HCT116 (cell line): ENCODE data around the gene PRICKLE1. TPM values are rescaled to one million over a fixed set of nuclear protein-coding genes. Genes with fewer than 3 reads are reported as not detected.

Source experiments
- ATAC-seq: fragments of 200-7000 bp; cut with Tn5 transposase; 2 replicates; pipeline ENCODE4 v1.9.1; 2020; ENCODE audit warnings: mild to moderate bottlenecking, moderate library complexity
- BruUV-seq: library from RNA; stranded (reverse); fragments of 400-500 nt; replicated peaks from 2 replicates; lab custom pipeline; 2021; lab: Mats Ljungman, UMichigan
- CTCF ChIA-PET: fragments of 300-600 bp; sonication (Branson Sonifier 250); formaldehyde crosslinking; loops from one replicate; lab custom pipeline; 2021; ENCODE audit warnings: antibody characterized with exemption; lab: Charles Lee
- POLR2A ChIA-PET: fragments of 300-600, 350-600 bp; sonication (Branson Sonifier 250); formaldehyde crosslinking; loops from one replicate; lab custom pipeline; 2021; ENCODE audit warnings: antibody characterized with exemption; lab: Charles Lee
- RAD21 ChIA-PET, 2 experiments: fragments of 300-600 bp; sonication (Branson Sonifier 250); formaldehyde crosslinking; loops; one replicate each; lab custom pipeline; 2023; ENCODE audit warnings: low total read pairs in 2 of 2; ENCODE audit not compliant: uncharacterized antibody in 2 of 2, unreplicated experiment in 2 of 2, low non-redundant PET in 1 of 2; lab: Charles Lee
- DNase-seq: peaks from one replicate; pipeline ENCODE4 v3.0.0-alpha.2; 2010; ENCODE audit warnings: low read depth, low spot score
- H2AFZ ChIP-seq: fragments of 200-600 bp; shearing (Covaris generic), sonication (generic); 2 replicates; pipeline ENCODE4 v1.6.1; 2017; ENCODE audit warnings: low read depth, mixed run types, mixed read lengths, antibody characterized with exemption, low read length; ENCODE audit not compliant: poor library complexity, severe bottlenecking
- H3K27ac ChIP-seq: 2 replicates; pipeline ENCODE4 v1.5.1; 2012; ENCODE audit warnings: low read depth, low read length
- H3K27me3 ChIP-seq: fragments of 200-600 bp; sonication (generic); 2 replicates; pipeline ENCODE4 v1.6.1; 2016; ENCODE audit warnings: mixed run types, low read length, mixed read lengths; ENCODE audit not compliant: insufficient read depth
- H3K36me3 ChIP-seq, 2 experiments: fragments of 200-500 bp in 1 of 2; fragments of 200-600 bp in 1 of 2; sonication (Bioruptor generic) in 1 of 2; sonication (generic) in 1 of 2; 2 replicates each; pipeline versions ENCODE4 v1.5.1 to v1.6.1; 2014 to 2016; ENCODE audit warnings: low read length in 2 of 2, inconsistent platforms in 1 of 2, mixed read lengths in 1 of 2, mixed run types in 1 of 2; ENCODE audit not compliant: insufficient read depth in 2 of 2, control insufficient read depth in 1 of 2
- H3K4me1 ChIP-seq, 2 experiments: fragments of 200-600 bp in 1 of 2; sonication (generic) in 1 of 2; 2 replicates each; pipeline versions ENCODE4 v1.5.1 to v1.6.1; 2012 to 2017; ENCODE audit warnings: low read length in 2 of 2, inconsistent platforms in 1 of 2, mild to moderate bottlenecking in 1 of 2, mixed read lengths in 1 of 2, mixed run types in 1 of 2, moderate library complexity in 1 of 2; ENCODE audit not compliant: insufficient read depth in 2 of 2, control insufficient read depth in 1 of 2
- H3K4me2 ChIP-seq: fragments of 200-600 bp; sonication (generic); 2 replicates; pipeline ENCODE4 v1.6.1; 2017; ENCODE audit warnings: mixed run types, low read length, mixed read lengths
- H3K4me3 ChIP-seq, 2 experiments: fragments of 200-600 bp in 1 of 2; sonication (generic) in 1 of 2; replicated peaks in 1 of 2; 2 replicates each; pipeline ENCODE4 v1.5.1; 2011 to 2016; ENCODE audit warnings: low read length in 2 of 2, control low read depth in 1 of 2, low read depth in 1 of 2, mild to moderate bottlenecking in 1 of 2, mixed read lengths in 1 of 2, mixed run types in 1 of 2
- H3K79me2 ChIP-seq: fragments of 200-600 bp; sonication (generic); 2 replicates; pipeline ENCODE4 v1.6.1; 2017; ENCODE audit warnings: mild to moderate bottlenecking, mixed run types, low read length, moderate library complexity, mixed read lengths; ENCODE audit not compliant: insufficient read depth
- H3K9ac ChIP-seq: fragments of 200-600 bp; sonication (generic); 2 replicates; pipeline ENCODE4 v1.6.1; 2016; ENCODE audit warnings: low read length, mixed read lengths
- H3K9me2 ChIP-seq: fragments of 200-600 bp; sonication (generic), shearing (Covaris generic); 2 replicates; pipeline ENCODE4 v1.6.1; 2017; ENCODE audit warnings: mixed run types, mild to moderate bottlenecking, moderate library complexity; ENCODE audit not compliant: insufficient read depth
- H3K9me3 ChIP-seq, 2 experiments: fragments of 200-500 bp in 1 of 2; fragments of 200-600 bp in 1 of 2; sonication (Bioruptor generic) in 1 of 2; sonication (generic) in 1 of 2; 2 replicates each; pipeline ENCODE4 v1.6.1; 2014 to 2017; ENCODE audit warnings: low read length in 2 of 2, mixed read lengths in 2 of 2, inconsistent platforms in 1 of 2, low read depth in 1 of 2, mild to moderate bottlenecking in 1 of 2, mixed run types in 1 of 2, moderate library complexity in 1 of 2; ENCODE audit not compliant: control insufficient read depth in 1 of 2, insufficient read depth in 1 of 2
- H4K20me1 ChIP-seq: fragments of 200-600 bp; sonication (generic), shearing (Covaris generic); 2 replicates; pipeline ENCODE4 v1.6.1; 2017; ENCODE audit warnings: mixed run types, mild to moderate bottlenecking, moderate library complexity; ENCODE audit not compliant: insufficient read depth
- CEBPB ChIP-seq: IDR thresholded peaks from 2 replicates; pipeline ENCODE4 v1.6.1; 2012; ENCODE audit warnings: low read depth
- EGR1 ChIP-seq: IDR thresholded peaks from 2 replicates; pipeline ENCODE4 v1.6.1; 2012; ENCODE audit warnings: low read depth
- ELF1 ChIP-seq: IDR thresholded peaks from 2 replicates; pipeline ENCODE4 v1.6.1; 2012; ENCODE audit warnings: low read depth, borderline replicate concordance
- EZH2 ChIP-seq: fragments of 200-600 bp; sonication (generic); IDR thresholded peaks from 2 replicates; pipeline ENCODE4 v1.6.1; 2017; ENCODE audit warnings: antibody characterized with exemption, mixed run types
- EZH2phosphoT487 ChIP-seq: fragments of 200-600 bp; IDR thresholded peaks from 2 replicates; pipeline ENCODE4 v1.6.1; 2018; ENCODE audit warnings: antibody characterized with exemption, borderline replicate concordance
- FOSL1 ChIP-seq: IDR thresholded peaks from 2 replicates; pipeline ENCODE4 v1.6.1; 2012; ENCODE audit warnings: low read depth
- JUND ChIP-seq: IDR thresholded peaks from 2 replicates; pipeline ENCODE4 v1.6.1; 2012
- POLR2A ChIP-seq: IDR thresholded peaks from 2 replicates; pipeline ENCODE4 v1.7.0; 2011; ENCODE audit warnings: borderline replicate concordance; ENCODE audit not compliant: insufficient read depth, insufficient read length; ENCODE audit errors: extremely low read depth
- RAD21 ChIP-seq: IDR thresholded peaks from 2 replicates; pipeline ENCODE4 v1.6.1; 2012; ENCODE audit warnings: low read depth, mild to moderate bottlenecking
- SIN3A ChIP-seq: IDR thresholded peaks from 2 replicates; pipeline ENCODE4 v1.6.1; 2012; ENCODE audit warnings: low read depth
- TCF7L2 ChIP-seq: IDR thresholded peaks from 2 replicates; pipeline ENCODE4 v1.7.0; 2011; ENCODE audit warnings: borderline replicate concordance, inconsistent platforms; ENCODE audit not compliant: insufficient read depth, insufficient read length; ENCODE audit errors: extremely low read depth
- YY1 ChIP-seq: IDR thresholded peaks from 2 replicates; pipeline ENCODE4 v1.6.1; 2011; ENCODE audit warnings: low read length, low read depth, moderate library complexity, mild to moderate bottlenecking; ENCODE audit not compliant: insufficient replicate concordance; ENCODE audit errors: extremely low read depth
- ZFX ChIP-seq: fragments of 450-650 bp; IDR thresholded peaks from 2 replicates; pipeline ENCODE4 v1.6.1; 2017
- ZNF274 ChIP-seq: fragments of 200-500 bp; sonication (Bioruptor generic); IDR thresholded peaks from 2 replicates; pipeline ENCODE4 v1.6.1; 2014; ENCODE audit warnings: mild to moderate bottlenecking, low read depth, low read length, inconsistent platforms
- intact Hi-C: fragments of 100-400 bp; cut with micrococcal nuclease; formaldehyde crosslinking; loops from 2 replicates; pipeline ENCODE4 v1.10.0; 2022
- total RNA-seq: library from RNA; stranded (reverse); gene quantifications from one replicate; pipeline ENCODE4 v1.2.1, GENCODE V29; 2021; ENCODE audit not compliant: unreplicated experiment
- TF ChIP-seq, protein P1 (sequence below), 3 experiments: fragments of 200-600 bp in 1 of 3; sonication (generic) in 1 of 3; IDR thresholded peaks in 2 of 3; conservative IDR thresholded peaks in 1 of 3; 2 replicates each; pipeline ENCODE4 v1.5.1; 2012 to 2017; ENCODE audit warnings: low read depth in 2 of 3, low read length in 2 of 3, antibody characterized with exemption in 1 of 3, borderline replicate concordance in 1 of 3, control low read depth in 1 of 3, mild to moderate bottlenecking in 1 of 3, mixed read lengths in 1 of 3, mixed run types in 1 of 3, moderate library complexity in 1 of 3; ENCODE audit not compliant: insufficient read depth in 1 of 3
- TF ChIP-seq, protein P2 (sequence below): IDR thresholded peaks from 2 replicates; pipeline ENCODE4 v1.6.1; 2012
- TF ChIP-seq, protein P3 (sequence below): IDR thresholded peaks from 2 replicates; pipeline ENCODE4 v1.6.1; 2012; ENCODE audit warnings: low read depth

PRICKLE1 gene
- total RNA-seq, 1 experiment from 2014 or later, result 1.3 TPM

DNA sequence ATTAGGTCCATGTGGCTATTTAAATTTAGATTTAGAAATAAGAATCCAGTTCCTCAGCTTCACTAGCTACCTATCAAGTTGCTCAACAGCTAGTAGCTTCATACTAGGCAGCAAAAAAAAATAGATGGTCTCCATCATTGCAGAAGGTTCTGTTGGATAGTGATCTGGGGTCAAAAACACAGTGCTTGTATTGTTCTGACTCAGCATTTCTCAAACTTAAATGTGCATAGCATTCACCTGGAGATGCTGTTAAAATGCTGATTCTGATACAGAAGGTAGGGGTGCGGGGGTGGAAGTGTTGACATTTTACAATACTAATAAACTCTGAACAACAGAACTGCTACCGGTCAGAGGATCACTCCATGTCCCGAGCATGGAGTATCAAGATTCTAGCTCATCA lies 51.3 kb downstream of the PRICKLE1 start:
- Histone ChIP-seq H3K4me1 (no peaks in the 10 kb centered on the region), H3K79me2 (no peaks in the 10 kb centered on the region), H4K20me1 (no peaks in the 10 kb centered on the region), H3K4me2 (no peak overlapping the region), H3K27me3 (no peaks in the 10 kb centered on the region), H3K4me3 (no peak overlapping the region), H3K9ac (no peak overlapping the region), H3K36me3 (no peaks in the 10 kb centered on the region), H3K27ac (no peak overlapping the region), H2AFZ (no peak overlapping the region), H3K9me2 (no peaks in the 10 kb centered on the region), H3K9me3 (no peaks in the 10 kb centered on the region)
- TF ChIP-seq, protein P1, sequence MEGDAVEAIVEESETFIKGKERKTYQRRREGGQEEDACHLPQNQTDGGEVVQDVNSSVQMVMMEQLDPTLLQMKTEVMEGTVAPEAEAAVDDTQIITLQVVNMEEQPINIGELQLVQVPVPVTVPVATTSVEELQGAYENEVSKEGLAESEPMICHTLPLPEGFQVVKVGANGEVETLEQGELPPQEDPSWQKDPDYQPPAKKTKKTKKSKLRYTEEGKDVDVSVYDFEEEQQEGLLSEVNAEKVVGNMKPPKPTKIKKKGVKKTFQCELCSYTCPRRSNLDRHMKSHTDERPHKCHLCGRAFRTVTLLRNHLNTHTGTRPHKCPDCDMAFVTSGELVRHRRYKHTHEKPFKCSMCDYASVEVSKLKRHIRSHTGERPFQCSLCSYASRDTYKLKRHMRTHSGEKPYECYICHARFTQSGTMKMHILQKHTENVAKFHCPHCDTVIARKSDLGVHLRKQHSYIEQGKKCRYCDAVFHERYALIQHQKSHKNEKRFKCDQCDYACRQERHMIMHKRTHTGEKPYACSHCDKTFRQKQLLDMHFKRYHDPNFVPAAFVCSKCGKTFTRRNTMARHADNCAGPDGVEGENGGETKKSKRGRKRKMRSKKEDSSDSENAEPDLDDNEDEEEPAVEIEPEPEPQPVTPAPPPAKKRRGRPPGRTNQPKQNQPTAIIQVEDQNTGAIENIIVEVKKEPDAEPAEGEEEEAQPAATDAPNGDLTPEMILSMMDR (IDR thresholded peaks at IDR 0.05 in 2 of 3, conservative IDR thresholded peaks at IDR 0.05 in 1 of 3; ENCODE audit: borderline replicate concordance in 1 of 3, insufficient read depth in 1 of 3, low read depth in 2 of 3, low read length in 2 of 3), result no peak
- TF ChIP-seq SIN3A (no peak), TCF7L2 (no peak)
- no peak for ATAC-seq
- intact Hi-C loops, result no loop called here
- POLR2A ChIA-PET, result no interaction called here
- no TSS peak for BruUV-seq
- no peak for DNase-seq
- RAD21 ChIA-PET, result no interaction called here
- CTCF ChIA-PET, result no interaction called here

DNA sequence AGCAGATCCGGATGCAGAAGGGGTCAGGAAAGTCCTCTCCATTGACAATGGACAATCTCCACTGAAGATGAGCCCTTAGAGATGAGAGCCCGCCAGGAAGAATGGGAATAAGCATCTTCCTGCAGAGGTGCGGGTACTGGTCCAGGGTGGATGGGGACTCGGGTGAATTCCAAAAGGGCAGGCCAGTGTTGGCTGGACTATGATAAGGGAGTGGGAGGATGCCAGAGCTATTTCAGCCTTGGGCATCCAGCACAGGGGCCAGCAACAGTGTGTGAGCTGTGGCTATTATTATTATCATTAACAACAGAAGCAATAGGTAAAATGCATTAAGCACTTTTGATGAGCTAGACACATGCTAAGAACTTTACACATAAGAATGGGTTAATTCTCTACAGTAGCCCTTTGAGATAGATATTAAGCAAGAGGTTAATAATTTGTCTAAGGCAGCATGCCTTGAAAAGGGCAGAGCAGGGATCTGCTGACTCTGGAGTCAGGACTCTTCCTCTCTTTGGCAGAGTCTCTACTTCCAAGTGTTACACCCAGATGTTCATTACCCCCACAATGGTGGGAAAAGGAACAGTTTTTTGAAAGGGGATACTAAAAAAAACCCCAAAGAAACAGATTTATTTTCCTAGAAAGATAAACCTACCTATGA lies 55.2 kb downstream of the PRICKLE1 start:
- POLR2A ChIA-PET, result no interaction called here
- TF ChIP-seq FOSL1 (no peak), CEBPB (no peak), ZNF274 (no peak), EZH2 (no peak), ZFX (no peak), JUND (no peak), RAD21 (no peak), EGR1 (no peak), POLR2A (no peak), EZH2phosphoT487 (no peak), YY1 (no peak), ELF1 (no peak)
- TF ChIP-seq, protein P2, sequence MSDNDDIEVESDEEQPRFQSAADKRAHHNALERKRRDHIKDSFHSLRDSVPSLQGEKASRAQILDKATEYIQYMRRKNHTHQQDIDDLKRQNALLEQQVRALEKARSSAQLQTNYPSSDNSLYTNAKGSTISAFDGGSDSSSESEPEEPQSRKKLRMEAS, result no peak
- TF ChIP-seq, protein P3, sequence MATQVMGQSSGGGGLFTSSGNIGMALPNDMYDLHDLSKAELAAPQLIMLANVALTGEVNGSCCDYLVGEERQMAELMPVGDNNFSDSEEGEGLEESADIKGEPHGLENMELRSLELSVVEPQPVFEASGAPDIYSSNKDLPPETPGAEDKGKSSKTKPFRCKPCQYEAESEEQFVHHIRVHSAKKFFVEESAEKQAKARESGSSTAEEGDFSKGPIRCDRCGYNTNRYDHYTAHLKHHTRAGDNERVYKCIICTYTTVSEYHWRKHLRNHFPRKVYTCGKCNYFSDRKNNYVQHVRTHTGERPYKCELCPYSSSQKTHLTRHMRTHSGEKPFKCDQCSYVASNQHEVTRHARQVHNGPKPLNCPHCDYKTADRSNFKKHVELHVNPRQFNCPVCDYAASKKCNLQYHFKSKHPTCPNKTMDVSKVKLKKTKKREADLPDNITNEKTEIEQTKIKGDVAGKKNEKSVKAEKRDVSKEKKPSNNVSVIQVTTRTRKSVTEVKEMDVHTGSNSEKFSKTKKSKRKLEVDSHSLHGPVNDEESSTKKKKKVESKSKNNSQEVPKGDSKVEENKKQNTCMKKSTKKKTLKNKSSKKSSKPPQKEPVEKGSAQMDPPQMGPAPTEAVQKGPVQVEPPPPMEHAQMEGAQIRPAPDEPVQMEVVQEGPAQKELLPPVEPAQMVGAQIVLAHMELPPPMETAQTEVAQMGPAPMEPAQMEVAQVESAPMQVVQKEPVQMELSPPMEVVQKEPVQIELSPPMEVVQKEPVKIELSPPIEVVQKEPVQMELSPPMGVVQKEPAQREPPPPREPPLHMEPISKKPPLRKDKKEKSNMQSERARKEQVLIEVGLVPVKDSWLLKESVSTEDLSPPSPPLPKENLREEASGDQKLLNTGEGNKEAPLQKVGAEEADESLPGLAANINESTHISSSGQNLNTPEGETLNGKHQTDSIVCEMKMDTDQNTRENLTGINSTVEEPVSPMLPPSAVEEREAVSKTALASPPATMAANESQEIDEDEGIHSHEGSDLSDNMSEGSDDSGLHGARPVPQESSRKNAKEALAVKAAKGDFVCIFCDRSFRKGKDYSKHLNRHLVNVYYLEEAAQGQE, result no peak

More for the DNA sequence above, 55.2 kb downstream of the PRICKLE1 start:
- Histone ChIP-seq H3K4me2 (no peak overlapping the region), H3K4me3 (no peak overlapping the region), H2AFZ (no peak overlapping the region), H3K9me2 (no peaks in the 10 kb centered on the region), H3K27me3 (no peaks in the 10 kb centered on the region), H3K27ac (no peak overlapping the region), H3K9me3 (no peaks in the 10 kb centered on the region), H3K79me2 (no peaks in the 10 kb centered on the region), H3K36me3 (no peaks in the 10 kb centered on the region), H4K20me1 (no peaks in the 10 kb centered on the region), H3K9ac (no peak overlapping the region), H3K4me1 (no peaks in the 10 kb centered on the region)
- CTCF ChIA-PET, result no interaction called here
- RAD21 ChIA-PET, result no interaction called here
- BruUV-seq, result no TSS peak
- intact Hi-C loops, result no loop called here
- DNase-seq, result no peak
- ATAC-seq, result no peak
